Left cardiac atrium (tissue), 4 donors: Measurements from ENCODE around the gene MARCO. TPM values are rescaled to one million over a fixed set of nuclear protein-coding genes. Genes with fewer than 3 reads are reported as not detected.
A peak's percentile ranks its signal among the peaks of the same experiment; 100 is the strongest.
"Not testable (repeated sequence)": the region's sequence is repeated elsewhere in the genome, so short reads cannot be mapped to it uniquely, and the experiment has no call there.

ENCODE experiments used
- ATAC-seq, 2 donors: fragments of 200-7000 bp; cut with Tn5 transposase; one replicate each; pipeline ENCODE4 v1.9.1; 2020; ENCODE audit warnings: mild to moderate bottlenecking in 2 of 2, moderate library complexity in 2 of 2
- DNase-seq: peaks from one replicate; pipeline ENCODE4 v3.0.0-alpha.2; 2020
- intact Hi-C, 2 donors: fragments of 100-400 bp; cut with DNase I; formaldehyde crosslinking; loops; one replicate each; pipeline versions ENCODE4 v1.14.1 to v1.15.1; 2022 to 2023
- total RNA-seq, 2 donors: library from RNA; stranded (reverse); fragmentation: NEBNext Ultra II Directional; extraction: Animal tissue kit (Norgen Biotek cat#: 25700); gene quantifications; one replicate each; pipeline ENCODE4 v1.2.1, GENCODE V29; 2021
- donor health status: DM: no; HTN: yes; CAD: no.
- donor health status: DM: no; HTN: yes; CAD: no; lungs with severe emphysema.
- donor health status: DM: yes; HTN: yes; CAD: no.
- donor health status: Dilated cardiomyopathy.

Gene MARCO
- total RNA-seq, 2 donors from 2014 or later, result 34.5 to 97.0 TPM

- ATAC-seq (no peak), DNase-seq (no peak)
- intact Hi-C loops, result no loop called here
Observed at GRCh38 chr2:119022678-119023077, 80.7 kb downstream of the MARCO start.

GRCh38 chr2:119023534-119023933, 81.5 kb downstream of the MARCO start:
- no peak for DNase-seq
- intact Hi-C loops, result no loop called here
- no peak for ATAC-seq

GRCh38 chr2:119024152-119024551, 82.2 kb downstream of the MARCO start:
- intact Hi-C loops, result no loop called here
- no peak for DNase-seq
- ATAC-seq, result no peak

- intact Hi-C loops, result no loop called here
- ATAC-seq, result no peak
- DNase-seq, result no peak
Observed at GRCh38 chr2:119024568-119024967, 82.6 kb downstream of the MARCO start.

- ATAC-seq (peak in 1 of 2 donors; percentile 57), DNase-seq (no peak)
- intact Hi-C loops, result no loop called here
Observed at GRCh38 chr2:119025013-119025412, 83.0 kb downstream of the MARCO start.

- intact Hi-C loops, result no loop called here
- DNase-seq, result no peak
Observed at GRCh38 chr2:119025762-119026351, 83.9 kb downstream of the MARCO start.

GRCh38 chr2:119026890-119027289, 84.9 kb downstream of the MARCO start:
- intact Hi-C loops, result no loop called here
- ATAC-seq (no peak), DNase-seq (no peak)

More at GRCh38 chr2:119025762-119026351, 83.9 kb downstream of the MARCO start:
- ATAC-seq, result no peak

GRCh38 chr2:119028327-119029174, 86.6 kb downstream of the MARCO start:
- DNase-seq (no peak), ATAC-seq (no peak)
- intact Hi-C loops, result no loop called here

GRCh38 chr2:119029297-119029696, 87.3 kb downstream of the MARCO start:
- no peak for DNase-seq
- intact Hi-C loops, result no loop called here
- ATAC-seq, result no peak

- ATAC-seq, DNase-seq, intact Hi-C loops: not testable (repeated sequence)
Observed at GRCh38 chr2:119037922-119038321, 95.9 kb downstream of the MARCO start.

GRCh38 chr2:119040730-119041129, 98.7 kb downstream of the MARCO start:
- no peak for DNase-seq
- ATAC-seq, result no peak
- intact Hi-C loops, result no loop called here

Other genes with a start within 250 kb of the MARCO start
- not detected for gene EN1, start 94.5 kb upstream of the MARCO start, total RNA-seq
- gene C1QL2, start 216.6 kb downstream of the MARCO start, total RNA-seq, result not detected